IMR-90 (cell line): ENCODE measurements around the gene THEMIS2. TPM values are rescaled to one million over a fixed set of nuclear protein-coding genes. Genes with fewer than 3 reads are reported as not detected.

ENCODE experiments used
- ATAC-seq: fragments of 200-7000 bp; cut with Tn5 transposase; 2 replicates; pipeline ENCODE4 v1.9.1; 2020; ENCODE audit warnings: low read depth, mild to moderate bottlenecking, moderate library complexity
- BruUV-seq: library from RNA; stranded (reverse); fragments of 400-500 nt; replicated peaks from 2 replicates; lab custom pipeline; 2021; lab: Mats Ljungman, UMichigan
- CTCF ChIA-PET: fragments of 300-600 bp; formaldehyde crosslinking; extraction: SDS; loops from one replicate; lab custom pipeline; 2021; ENCODE audit warnings: antibody characterized with exemption; lab: Yijun Ruan, JAX
- POLR2A ChIA-PET: fragments of 300-600 bp; sonication (Branson Sonifier 250); formaldehyde crosslinking; loops from one replicate; lab custom pipeline; 2022; ENCODE audit warnings: antibody characterized with exemption; ENCODE audit not compliant: unreplicated experiment; lab: Charles Lee
- DNase-seq: peaks from one replicate; pipeline ENCODE4 v3.0.0; 2013
- H2AFZ ChIP-seq: replicated peaks from 2 replicates; pipeline ENCODE3; 2013; ENCODE audit warnings: low read length, mild to moderate bottlenecking; ENCODE audit not compliant: poor library complexity
- H2AK5ac ChIP-seq: 2 replicates; pipeline ENCODE4 v1.6.1; 2013; ENCODE audit warnings: low read depth, low read length, inconsistent platforms
- H2AK9ac ChIP-seq: replicated peaks from 2 replicates; pipeline ENCODE3; 2013; ENCODE audit warnings: mild to moderate bottlenecking, low read depth, low read length, moderate library complexity; ENCODE audit not compliant: poor library complexity
- H2BK120ac ChIP-seq: 2 replicates; pipeline ENCODE4 v1.6.1; 2013; ENCODE audit warnings: low read depth, low read length, inconsistent platforms
- H2BK15ac ChIP-seq: 3 replicates; pipeline ENCODE4 v1.6.1; 2013; ENCODE audit warnings: low read depth, low read length, inconsistent platforms
- H2BK20ac ChIP-seq: 2 replicates; pipeline ENCODE4 v1.6.1; 2013; ENCODE audit warnings: low read depth, mild to moderate bottlenecking, inconsistent platforms, low read length, moderate library complexity
- H2BK5ac ChIP-seq: 2 replicates; pipeline ENCODE4 v1.6.1; 2013; ENCODE audit warnings: mild to moderate bottlenecking, low read depth, low read length, inconsistent platforms; ENCODE audit not compliant: poor library complexity, severe bottlenecking
- H3K14ac ChIP-seq: replicated peaks from 2 replicates; pipeline ENCODE4 v1.6.1; 2013; ENCODE audit warnings: low read depth, low read length, inconsistent platforms
- H3K18ac ChIP-seq: 2 replicates; pipeline ENCODE4 v1.6.1; 2013; ENCODE audit warnings: low read depth, low read length, control low read depth
- H3K23ac ChIP-seq: 2 replicates; pipeline ENCODE4 v1.6.1; 2013; ENCODE audit warnings: low read depth, low read length, inconsistent platforms
- H3K27ac ChIP-seq: 2 replicates; pipeline ENCODE4 v1.5.1; 2013; ENCODE audit warnings: mild to moderate bottlenecking, control low read depth, low read length; ENCODE audit not compliant: insufficient read depth
- H3K27me3 ChIP-seq: 2 replicates; pipeline ENCODE4 v1.6.1; 2013; ENCODE audit warnings: low read length; ENCODE audit not compliant: control insufficient read depth, insufficient read depth
- H3K36me3 ChIP-seq: 2 replicates; pipeline ENCODE4 v1.6.1; 2013; ENCODE audit warnings: low read length, mixed read lengths; ENCODE audit not compliant: control insufficient read depth, insufficient read depth
- H3K4ac ChIP-seq: 2 replicates; pipeline ENCODE4 v1.6.1; 2013; ENCODE audit warnings: low read depth, low read length, inconsistent platforms
- H3K4me1 ChIP-seq: 2 replicates; pipeline ENCODE4 v1.6.1; 2013; ENCODE audit warnings: low read length, mixed read lengths; ENCODE audit not compliant: control insufficient read depth, insufficient read depth
- H3K4me2 ChIP-seq: 2 replicates; pipeline ENCODE4 v1.6.1; 2013; ENCODE audit warnings: low read depth, mild to moderate bottlenecking, control low read depth, low read length, moderate library complexity
- H3K4me3 ChIP-seq: 2 replicates; pipeline ENCODE4 v1.5.1; 2013; ENCODE audit warnings: low read depth, mild to moderate bottlenecking, control low read depth, low read length, moderate library complexity; ENCODE audit not compliant: insufficient read depth
- H3K56ac ChIP-seq: 2 replicates; pipeline ENCODE4 v1.6.1; 2013; ENCODE audit warnings: low read length, inconsistent platforms; ENCODE audit not compliant: insufficient read depth; ENCODE audit errors: extremely low read depth
- H3K79me1 ChIP-seq, 2 experiments: 2 replicates each; pipeline ENCODE4 v1.6.1; 2013; ENCODE audit warnings: low read length in 2 of 2, inconsistent platforms in 1 of 2, low read depth in 1 of 2
- H3K9ac ChIP-seq: 2 replicates; pipeline ENCODE4 v1.6.1; 2013; ENCODE audit warnings: low read depth, low read length, control low read depth
- H3K9me1 ChIP-seq: 2 replicates; pipeline ENCODE4 v1.6.1; 2013; ENCODE audit warnings: low read length, inconsistent platforms; ENCODE audit not compliant: insufficient read depth
- H3K9me3 ChIP-seq: 2 replicates; pipeline ENCODE4 v1.6.1; 2013; ENCODE audit warnings: low read length; ENCODE audit not compliant: control insufficient read depth, insufficient read depth
- H4K20me1 ChIP-seq: 2 replicates; pipeline ENCODE4 v1.6.1; 2013; ENCODE audit warnings: low read length, inconsistent platforms; ENCODE audit not compliant: insufficient read depth
- H4K5ac ChIP-seq: 2 replicates; pipeline ENCODE4 v1.6.1; 2013; ENCODE audit warnings: mild to moderate bottlenecking, low read depth, low read length, control low read depth
- H4K8ac ChIP-seq, 2 experiments: 2 replicates each; pipeline ENCODE4 v1.6.1; 2013; ENCODE audit warnings: low read depth in 2 of 2, low read length in 2 of 2, control low read depth in 1 of 2, inconsistent platforms in 1 of 2
- H4K91ac ChIP-seq: 2 replicates; pipeline ENCODE4 v1.6.1; 2013; ENCODE audit warnings: low read depth, low read length, inconsistent platforms; ENCODE audit not compliant: insufficient read depth
- CTCF ChIP-seq: conservative IDR thresholded peaks from 2 replicates; pipeline ENCODE4 v1.5.1; 2012; ENCODE audit warnings: mild to moderate bottlenecking, low read depth, low read length, improper control_type of control experiment
- POLR2A ChIP-seq: IDR thresholded peaks from 2 replicates; pipeline ENCODE4 v1.6.1; 2012; ENCODE audit warnings: mild to moderate bottlenecking, low read depth, low read length
- WGBS, 2 experiments: methylation state at CpG; one replicate each; pipeline versions ENCODE4 v1.1.5 to v1.1.7; 2013; ENCODE audit warnings: missing lambda C conversion rate in 2 of 2; ENCODE audit not compliant: insufficient read length in 1 of 2; ENCODE audit errors: extremely low coverage in 2 of 2; 5-methylcytosine and 5-hydroxymethylcytosine counted together
- dilution Hi-C: fragments of 300-500 bp; cut with HindIII; formaldehyde crosslinking; loops from one replicate; pipeline ENCODE4 v1.14.3; 2018; ENCODE audit warnings: low sequenced_read_pairs; ENCODE audit not compliant: unreplicated experiment
- in situ Hi-C: fragments of 300-500 bp; cut with MboI; formaldehyde crosslinking; loops from 3 replicates; pipeline ENCODE4 v1.14.3; 2019; ENCODE audit warnings: low sequenced_read_pairs, inconsistent platforms, mixed read lengths
- intact Hi-C: fragments of 100-400 bp; cut with micrococcal nuclease; formaldehyde crosslinking; loops from 2 replicates; pipeline ENCODE4 v1.10.0; 2022
- polyA plus RNA-seq, 3 experiments: library from polyadenylated mRNA; depleted of rRNA; stranded (reverse); fragments of >200 nt; gene quantifications; 2 replicates each; pipeline ENCODE4 v1.2.3, GENCODE V29; 2012; ENCODE audit warnings: low replicate concordance in 1 of 3
- total RNA-seq: library from RNA; depleted of rRNA; stranded (reverse); fragments of >200 nt; gene quantifications from 2 replicates; pipeline ENCODE4 v1.2.3, GENCODE V29; 2012

Gene THEMIS2
- total and polyA plus RNA-seq, 2 of the 4 experiments (the other 2 are of a cell fraction), result 4.5 to 5.0 TPM

DNA sequence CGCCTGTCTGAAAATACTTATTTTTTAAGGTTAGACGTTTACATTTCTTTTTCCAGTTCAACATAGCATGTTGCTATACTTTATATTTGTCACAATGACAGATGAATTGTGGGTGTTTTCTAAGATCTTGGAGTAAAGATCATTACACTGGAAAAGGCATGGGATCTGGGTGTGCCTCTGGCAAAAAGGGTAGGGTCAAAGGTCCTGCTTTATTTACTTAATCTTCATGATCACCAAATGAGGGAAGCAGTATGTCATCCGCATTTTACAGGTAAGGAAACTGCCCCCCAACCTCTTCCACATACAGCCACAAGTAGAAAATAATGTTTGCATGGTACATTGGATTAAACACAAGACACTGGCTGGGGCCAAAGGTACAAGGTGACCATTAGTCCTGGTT lies 49.9 kb downstream of the THEMIS2 start:
- no peak overlapping the region for H3K4ac ChIP-seq
- H4K8ac ChIP-seq, result no peak overlapping the region
- no peak overlapping the region for H2BK120ac ChIP-seq
- no peak overlapping the region for H3K18ac ChIP-seq
- H3K23ac ChIP-seq, result no peak overlapping the region
- H3K9ac ChIP-seq, result no peak overlapping the region
- dilution Hi-C loops (no loop called here), intact Hi-C loops (no loop called here), in situ Hi-C loops (no loop called here)
- H3K4me1 ChIP-seq, result no peaks in the 10 kb centered on the region
- ChIA-PET POLR2A (no interaction called here), CTCF (interaction anchor here (1.8 kb wide), 1 partner anchor 19 kb away, joined by 3 read pairs; no protein-coding TSS in a partner anchor)
- H2AFZ ChIP-seq, result no peak overlapping the region
- no peak overlapping the region for H2BK5ac ChIP-seq
- no peak overlapping the region for H4K91ac ChIP-seq
- no peak overlapping the region for H3K56ac ChIP-seq
- H3K14ac ChIP-seq, result no peak overlapping the region
- no peak overlapping the region for H2AK5ac ChIP-seq
- TF ChIP-seq POLR2A (no peak), CTCF (no peak)
- H4K20me1 ChIP-seq, result no peaks in the 10 kb centered on the region
- ATAC-seq (no peak), DNase-seq (no peak)
- WGBS, 2 experiments, result no CpG with 5 or more reads among the region's 3 CpGs
- no peak overlapping the region for H2BK20ac ChIP-seq
- no peaks in the 10 kb centered on the region for H3K27me3 ChIP-seq
- H3K4me3 ChIP-seq, result no peak overlapping the region
- H3K27ac ChIP-seq, result no peak overlapping the region
- no peak overlapping the region for H3K4me2 ChIP-seq
- H3K9me1 ChIP-seq, result no peaks in the 10 kb centered on the region
- H3K9me3 ChIP-seq, result no peaks in the 10 kb centered on the region
- no peak overlapping the region for H4K5ac ChIP-seq
- H3K36me3 ChIP-seq, result no peaks in the 10 kb centered on the region
- H3K79me1 ChIP-seq, result no peaks in the 10 kb centered on the region
- H2AK9ac ChIP-seq, result no peak overlapping the region
- BruUV-seq, result no TSS peak
- no peak overlapping the region for H2BK15ac ChIP-seq
